Right lobe of liver (tissue), 6 donors: ENCODE results near the gene MOB3B. TPM values are rescaled to one million over a fixed set of nuclear protein-coding genes. Genes with fewer than 3 reads are reported as not detected.

ENCODE experiments used
- ATAC-seq, 4 donors: fragments of 200-7000 bp; cut with Tn5 transposase; one replicate each; pipeline ENCODE4 v1.9.1; 2020; ENCODE audit warnings: mild to moderate bottlenecking in 4 of 4, moderate library complexity in 4 of 4
- DNase-seq, 3 donors: peaks; one replicate each; pipeline ENCODE4 v3.0.0-alpha.2; 2020
- H3K27ac ChIP-seq, 3 donors: fragments of 200-600 bp; one replicate each; pipeline ENCODE4 v1.8.0; 2022
- H3K27me3 ChIP-seq, 2 donors: fragments of 200-600 bp; one replicate each; pipeline ENCODE4 v1.8.0; 2022
- H3K36me3 ChIP-seq, 4 donors: fragments of 200-600 bp; sonication (generic) in 1 of 4; one replicate each; pipeline versions ENCODE4 v1.5.1 to v1.8.0; 2017 to 2022; ENCODE audit warnings: control low read depth in 1 of 4
- H3K4me1 ChIP-seq, 4 donors: fragments of 200-600 bp; sonication (generic) in 1 of 4; one replicate each; pipeline versions ENCODE4 v1.5.1 to v1.8.0; 2017 to 2022; ENCODE audit warnings: control low read depth in 1 of 4
- H3K4me3 ChIP-seq, 3 donors: fragments of 200-600 bp; one replicate each; pipeline ENCODE4 v1.8.0; 2022
- H3K9me3 ChIP-seq, 4 donors: fragments of 200-600 bp; sonication (generic) in 1 of 4; one replicate each; pipeline versions ENCODE4 v1.5.1 to v1.8.0; 2017 to 2022; ENCODE audit warnings: control low read depth in 1 of 4
- POLR2A ChIP-seq: fragments of 450-650 bp; IDR thresholded peaks from one replicate; pipeline ENCODE4 v1.6.1; 2017; ENCODE audit warnings: antibody characterized with exemption, mild to moderate bottlenecking
- WGBS: methylation state at CpG from one replicate; pipeline ENCODE4 v1.1.6; 2018; ENCODE audit warnings: low coverage, low lambda C conversion rate; ENCODE audit not compliant: insufficient coverage; ENCODE audit errors: missing lambda C conversion rate; 5-methylcytosine and 5-hydroxymethylcytosine counted together
- intact Hi-C, 2 donors: fragments of 100-400 bp; cut with DNase I; formaldehyde crosslinking; loops; one replicate each; pipeline versions ENCODE4 v1.11.2 to v1.14.1; 2022
- total RNA-seq, 6 experiments: library from RNA; depleted of rRNA in 2 of 6; stranded (reverse); fragments of >200 nt in 2 of 6; fragmentation: NEBNext Ultra II Directional in 3 of 6; extraction: Animal tissue kit (Norgen Biotek cat#: 25700) in 3 of 6; gene quantifications; one replicate each; pipeline versions ENCODE4 v1.1.0 to v1.2.4, GENCODE V29; 2016 to 2023
- TF ChIP-seq, protein P1 (sequence below), 4 donors: fragments of 200-600 bp in 3 of 4; fragments of 450-650 bp in 1 of 4; IDR thresholded peaks; one replicate each; pipeline versions ENCODE4 v1.5.1 to v1.8.0; 2016 to 2022; ENCODE audit warnings: antibody characterized with exemption in 4 of 4, mild to moderate bottlenecking in 2 of 4
- donor health status: DM: no; HTN: yes; CAD: no.
- donor health status: DM: no; HTN: no; CAD: no.
- donor health status: DM: no; HTN: no; CAD: no.
- donor health status: DM: no; HTN: yes; CAD: no.
- donor health status: DM: no; HTN: yes; CAD: no.

The MOB3B gene
- total RNA-seq, 6 experiments from 2014 or later: 1.0 to 2.4 (median 1.7) TPM

DNA sequence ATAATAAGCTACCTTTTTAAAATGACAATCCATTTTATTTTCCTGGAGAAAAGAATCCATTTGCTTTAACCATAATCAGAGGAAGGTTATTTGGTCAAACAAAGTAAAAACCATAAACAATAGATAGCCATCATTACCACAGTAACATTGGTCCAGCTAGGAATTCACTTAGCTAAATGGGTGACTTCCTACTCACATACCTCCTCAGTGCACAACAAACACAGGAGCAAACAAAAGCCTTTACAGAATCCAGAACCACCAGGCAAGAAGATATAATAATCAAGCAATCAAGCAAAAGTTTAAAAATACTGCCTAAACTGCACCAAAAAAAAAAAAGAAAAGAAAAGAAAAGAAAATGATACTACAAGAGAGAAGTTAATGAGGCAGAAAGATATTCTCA, 6.5 kb downstream of the MOB3B start:
- no peak for ATAC-seq

DNA sequence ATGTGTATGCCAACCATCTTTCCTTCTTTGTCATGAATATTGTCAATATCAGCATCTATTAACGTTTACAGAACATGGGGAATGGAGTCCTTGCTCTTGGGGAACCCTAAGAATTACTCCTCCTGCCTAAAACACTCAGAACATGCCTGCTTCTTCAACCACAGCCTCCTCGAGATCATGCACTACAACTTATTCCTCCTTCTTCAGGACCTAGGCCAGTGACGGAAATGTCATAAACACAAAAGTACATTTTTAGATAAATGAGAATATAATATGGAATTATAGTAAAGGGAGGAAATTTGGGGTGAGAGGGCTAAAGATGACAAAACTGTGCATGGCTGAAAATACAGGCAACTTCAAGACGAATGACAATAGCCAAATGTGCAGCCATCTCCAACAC, 8.6 kb downstream of the MOB3B start:
- DNase-seq: no peak
- Histone ChIP-seq H3K36me3 (no peaks in the 10 kb centered on the region), H3K4me1 (no peaks in the 10 kb centered on the region), H3K27me3 (no peaks in the 10 kb centered on the region), H3K9me3 (no peaks in the 10 kb centered on the region), H3K27ac (no peak overlapping the region), H3K4me3 (no peak overlapping the region)
- no peak for ATAC-seq
- intact Hi-C loops: no loop called here
- 82% methylated on average over 4 of the region's 4 CpGs for WGBS
- TF ChIP-seq, protein P1, sequence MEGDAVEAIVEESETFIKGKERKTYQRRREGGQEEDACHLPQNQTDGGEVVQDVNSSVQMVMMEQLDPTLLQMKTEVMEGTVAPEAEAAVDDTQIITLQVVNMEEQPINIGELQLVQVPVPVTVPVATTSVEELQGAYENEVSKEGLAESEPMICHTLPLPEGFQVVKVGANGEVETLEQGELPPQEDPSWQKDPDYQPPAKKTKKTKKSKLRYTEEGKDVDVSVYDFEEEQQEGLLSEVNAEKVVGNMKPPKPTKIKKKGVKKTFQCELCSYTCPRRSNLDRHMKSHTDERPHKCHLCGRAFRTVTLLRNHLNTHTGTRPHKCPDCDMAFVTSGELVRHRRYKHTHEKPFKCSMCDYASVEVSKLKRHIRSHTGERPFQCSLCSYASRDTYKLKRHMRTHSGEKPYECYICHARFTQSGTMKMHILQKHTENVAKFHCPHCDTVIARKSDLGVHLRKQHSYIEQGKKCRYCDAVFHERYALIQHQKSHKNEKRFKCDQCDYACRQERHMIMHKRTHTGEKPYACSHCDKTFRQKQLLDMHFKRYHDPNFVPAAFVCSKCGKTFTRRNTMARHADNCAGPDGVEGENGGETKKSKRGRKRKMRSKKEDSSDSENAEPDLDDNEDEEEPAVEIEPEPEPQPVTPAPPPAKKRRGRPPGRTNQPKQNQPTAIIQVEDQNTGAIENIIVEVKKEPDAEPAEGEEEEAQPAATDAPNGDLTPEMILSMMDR (IDR thresholded peaks at IDR 0.05): no peak
- TF ChIP-seq POLR2A: no peak

More for the DNA sequence above, 6.5 kb downstream of the MOB3B start:
- Histone ChIP-seq H3K9me3 (no peaks in the 10 kb centered on the region), H3K27ac (no peak overlapping the region), H3K4me1 (no peaks in the 10 kb centered on the region), H3K27me3 (no peaks in the 10 kb centered on the region), H3K4me3 (no peak overlapping the region), H3K36me3 (no peaks in the 10 kb centered on the region)
- DNase-seq: no peak
- intact Hi-C loops: no loop called here
- TF ChIP-seq, protein P1 (IDR thresholded peaks at IDR 0.05): no peak
- no peak for TF ChIP-seq POLR2A

DNA sequence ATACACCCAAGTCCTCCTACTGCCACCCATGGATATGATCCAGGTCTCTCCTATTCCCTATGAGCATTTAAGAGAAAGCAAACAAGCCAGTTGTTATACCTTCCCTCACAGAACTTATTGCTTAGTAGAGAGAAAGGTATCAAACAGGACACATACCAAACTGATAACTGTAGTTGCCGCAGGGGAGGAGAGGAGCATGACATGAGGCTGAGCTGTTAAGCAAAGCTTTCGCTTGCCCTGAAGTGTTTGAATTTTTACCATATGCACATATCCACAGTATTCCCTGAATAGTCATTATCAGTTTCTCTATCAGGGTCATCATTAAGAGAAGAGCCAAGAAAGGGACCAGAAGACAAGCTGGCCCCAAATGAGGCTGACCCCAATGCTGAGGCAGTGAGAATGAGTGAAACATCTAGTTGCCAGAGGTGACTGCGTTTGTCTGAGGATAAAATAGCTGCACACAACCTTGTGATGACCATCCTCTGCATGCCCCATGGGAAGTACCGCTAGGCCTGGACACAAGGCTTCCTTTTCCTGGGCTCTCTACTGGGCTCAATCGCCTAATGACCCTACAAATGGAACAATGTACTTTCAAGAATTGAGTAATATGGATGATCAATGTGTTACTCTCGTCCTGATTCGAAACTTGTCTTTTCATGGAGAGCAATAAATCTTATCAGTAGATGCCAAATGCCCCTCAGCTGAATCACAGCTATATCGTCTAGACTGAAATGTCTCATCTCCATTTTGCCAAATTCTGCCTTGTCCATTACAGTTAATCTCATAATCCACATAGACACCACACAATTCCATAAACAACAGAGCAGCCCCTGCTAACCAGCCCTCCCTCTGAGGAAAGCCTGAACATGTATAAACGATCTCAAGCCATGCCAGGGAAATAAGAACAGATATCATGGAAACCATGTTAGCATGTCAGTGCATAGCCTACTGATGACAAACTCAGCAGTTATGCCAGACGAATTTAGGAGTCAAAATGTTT, 9.8 kb downstream of the MOB3B start:
- intact Hi-C loops: no loop called here
- TF ChIP-seq POLR2A: no peak
- TF ChIP-seq, protein P1 (IDR thresholded peaks at IDR 0.05): no peak
- no peak for DNase-seq
- Histone ChIP-seq H3K27ac (no peak overlapping the region), H3K27me3 (no peaks in the 10 kb centered on the region), H3K4me1 (no peaks in the 10 kb centered on the region), H3K36me3 (no peaks in the 10 kb centered on the region), H3K4me3 (no peak overlapping the region), H3K9me3 (no peaks in the 10 kb centered on the region)
- ATAC-seq: no peak
- 75% methylated on average over 9 of the region's 10 CpGs for WGBS

DNA sequence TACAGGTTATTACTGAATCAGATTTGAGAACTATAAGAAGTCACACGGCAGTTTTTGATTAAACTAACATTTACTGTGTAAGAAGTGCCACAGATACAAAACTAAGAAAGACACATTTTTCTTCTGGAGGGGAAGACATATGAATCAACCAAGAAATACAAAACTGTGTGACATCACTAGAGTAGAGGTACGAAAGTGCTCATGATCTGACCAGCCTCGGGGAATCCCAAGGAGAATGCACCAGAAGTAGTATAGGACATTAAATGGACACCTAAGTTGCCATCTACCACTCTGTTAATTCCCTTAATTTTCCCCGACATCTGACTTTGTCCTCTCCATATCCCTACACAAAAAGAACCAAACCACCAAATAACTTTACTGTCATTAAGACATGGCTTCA, 10.8 kb downstream of the MOB3B start:
- no peaks in the 10 kb centered on the region for H3K9me3 ChIP-seq
- no peak overlapping the region for H3K27ac ChIP-seq
- H3K4me1 ChIP-seq: no peaks in the 10 kb centered on the region
- no peak for ATAC-seq
- intact Hi-C loops: no loop called here
- H3K36me3 ChIP-seq: no peaks in the 10 kb centered on the region
- TF ChIP-seq, protein P1 (IDR thresholded peaks at IDR 0.05): no peak
- no peak for TF ChIP-seq POLR2A
- 68% methylated on average over 4 of the region's 4 CpGs for WGBS
- no peak overlapping the region for H3K4me3 ChIP-seq
- no peaks in the 10 kb centered on the region for H3K27me3 ChIP-seq
- no peak for DNase-seq
